ENCODE measurements around the gene DDX54.
A peak's percentile ranks its signal among the peaks of the same experiment; 100 is the strongest.

DDX54 gene

GRCh38 chr12:113230315-113231234 is 45.3 kb upstream of the DDX54 start:
- Histone ChIP-seq H3K9me3 (ENCODE audit: low read depth, low read length) (no peaks in the 10 kb centered on the region), H3K4me3 (no peak overlapping the region), H3K36me3 (ENCODE audit: insufficient read depth, low read length) (peaks cover 16% of the 10 kb centered on the region; the same call in 1 of the 2 replicates), H3K9ac (ENCODE audit: insufficient read length) (no peak overlapping the region), H3K27ac (no peak overlapping the region)
- no peak for DNase-seq (ENCODE audit: low read depth, low spot score)
- no peak for TF ChIP-seq POLR2AphosphoS5 (IDR thresholded peaks at IDR 0.05; ENCODE audit: borderline replicate concordance, low read depth, low read length)
- no peak for TF ChIP-seq EZH2 (IDR thresholded peaks at IDR 0.05)
- TF ChIP-seq FOXP2 (optimal IDR thresholded peaks at IDR 0.05; ENCODE audit: control extremely low read depth, extremely low read length, insufficient read depth), result no peak

- no peak overlapping the region for H3K27ac ChIP-seq
- no peak for TF ChIP-seq FOXP2 (optimal IDR thresholded peaks at IDR 0.05; ENCODE audit: control extremely low read depth, extremely low read length, insufficient read depth)
Observed at GRCh38 chr12:113228394-113229028, 43.2 kb upstream of the DDX54 start.

GRCh38 chr12:113227686-113228391 is 42.6 kb upstream of the DDX54 start:
- no peaks in the 10 kb centered on the region for H3K9me3 ChIP-seq (ENCODE audit: low read depth, low read length)

More at GRCh38 chr12:113228394-113229028, 43.2 kb upstream of the DDX54 start:
- Histone ChIP-seq H3K4me3 (no peak overlapping the region), H3K36me3 (ENCODE audit: insufficient read depth, low read length) (peaks cover 16% of the 10 kb centered on the region; the same call in 1 of the 2 replicates), H3K9me3 (ENCODE audit: low read depth, low read length) (no peaks in the 10 kb centered on the region), H3K9ac (ENCODE audit: insufficient read length) (no peak overlapping the region)
- DNase-seq (ENCODE audit: low read depth, low spot score), result no peak

GRCh38 chr12:113226696-113227568 is 41.7 kb upstream of the DDX54 start:
- Histone ChIP-seq H3K9ac (ENCODE audit: insufficient read length) (no peak overlapping the region), H3K27ac (no peak overlapping the region), H3K9me3 (ENCODE audit: low read depth, low read length) (no peaks in the 10 kb centered on the region), H3K36me3 (ENCODE audit: insufficient read depth, low read length) (peaks cover 12% of the 10 kb centered on the region; the same call in 1 of the 2 replicates), H3K4me3 (no peak overlapping the region)
- DNase-seq (ENCODE audit: low read depth, low spot score), result no peak
- TF ChIP-seq POLR2AphosphoS5 (IDR thresholded peaks at IDR 0.05; ENCODE audit: borderline replicate concordance, low read depth, low read length) (no peak), FOXP2 (optimal IDR thresholded peaks at IDR 0.05; ENCODE audit: control extremely low read depth, extremely low read length, insufficient read depth) (no peak), EZH2 (IDR thresholded peaks at IDR 0.05) (no peak)

More at GRCh38 chr12:113227686-113228391, 42.6 kb upstream of the DDX54 start:
- H3K9ac ChIP-seq (ENCODE audit: insufficient read length), result no peak overlapping the region
- peaks cover 16% of the 10 kb centered on the region; the same call in 1 of the 2 replicates for H3K36me3 ChIP-seq (ENCODE audit: insufficient read depth, low read length)
- no peak overlapping the region for H3K4me3 ChIP-seq
- H3K27ac ChIP-seq, result no peak overlapping the region
- DNase-seq (ENCODE audit: low read depth, low spot score), result no peak
- TF ChIP-seq EZH2 (IDR thresholded peaks at IDR 0.05), result no peak
- no peak for TF ChIP-seq POLR2AphosphoS5 (IDR thresholded peaks at IDR 0.05; ENCODE audit: borderline replicate concordance, low read depth, low read length)
- no peak for TF ChIP-seq FOXP2 (optimal IDR thresholded peaks at IDR 0.05; ENCODE audit: control extremely low read depth, extremely low read length, insufficient read depth)

GRCh38 chr12:113224955-113225354 is 39.7 kb upstream of the DDX54 start:
- Histone ChIP-seq H3K9ac (ENCODE audit: insufficient read length) (no peak overlapping the region), H3K4me3 (no peak overlapping the region), H3K9me3 (ENCODE audit: low read depth, low read length) (no peaks in the 10 kb centered on the region), H3K36me3 (ENCODE audit: insufficient read depth, low read length) (no peaks in the 10 kb centered on the region), H3K27ac (no peak overlapping the region)
- TF ChIP-seq FOXP2 (optimal IDR thresholded peaks at IDR 0.05; ENCODE audit: control extremely low read depth, extremely low read length, insufficient read depth), result no peak
- no peak for TF ChIP-seq EZH2 (IDR thresholded peaks at IDR 0.05)
- no peak for TF ChIP-seq POLR2AphosphoS5 (IDR thresholded peaks at IDR 0.05; ENCODE audit: borderline replicate concordance, low read depth, low read length)
- DNase-seq (ENCODE audit: low read depth, low spot score), result no peak

GRCh38 chr12:113222730-113223531 is 37.7 kb upstream of the DDX54 start:
- H3K9me3 ChIP-seq (ENCODE audit: low read depth, low read length), result no peaks in the 10 kb centered on the region
- peak overlapping the region; percentile 94 for H3K4me3 ChIP-seq
- no peak for DNase-seq (ENCODE audit: low read depth, low spot score)
- TF ChIP-seq EZH2 (IDR thresholded peaks at IDR 0.05) (no peak), POLR2AphosphoS5 (IDR thresholded peaks at IDR 0.05; ENCODE audit: borderline replicate concordance, low read depth, low read length) (no peak), FOXP2 (optimal IDR thresholded peaks at IDR 0.05; ENCODE audit: control extremely low read depth, extremely low read length, insufficient read depth) (no peak)
- H3K36me3 ChIP-seq (ENCODE audit: insufficient read depth, low read length), result no peaks in the 10 kb centered on the region
- peak overlapping the region; percentile 75 for H3K27ac ChIP-seq
- no peak overlapping the region for H3K9ac ChIP-seq (ENCODE audit: insufficient read length)

All from SK-N-MC (cell line).